Right cardiac atrium (tissue), 5 donors: ENCODE measurements around the gene CBLIF. TPM values are rescaled to one million over a fixed set of nuclear protein-coding genes. Genes with fewer than 3 reads are reported as not detected.
"Not testable (repeated sequence)": the region's sequence is repeated elsewhere in the genome, so short reads cannot be mapped to it uniquely, and the experiment has no call there.

ENCODE experiments used
- ATAC-seq, 2 donors: fragments of 200-7000 bp; cut with Tn5 transposase; one replicate each; pipeline versions ENCODE4 v1.8.0 to v1.9.1; 2020; ENCODE audit warnings: moderate library complexity in 2 of 2, mild to moderate bottlenecking in 1 of 2
- DNase-seq, 3 donors: peaks; one replicate each; pipeline ENCODE4 v3.0.0-alpha.2; 2020
- H3K27ac ChIP-seq: one replicate; pipeline ENCODE4 v1.5.1; 2013; ENCODE audit warnings: mild to moderate bottlenecking, low read length, control low read depth, moderate library complexity
- H3K27me3 ChIP-seq: one replicate; pipeline ENCODE4 v1.6.1; 2013; ENCODE audit not compliant: control insufficient read depth, insufficient read depth
- H3K4me1 ChIP-seq: one replicate; pipeline ENCODE4 v1.6.1; 2013; ENCODE audit warnings: low read length; ENCODE audit not compliant: control insufficient read depth, insufficient read depth
- H3K4me3 ChIP-seq: one replicate; pipeline ENCODE4 v1.5.1; 2013; ENCODE audit warnings: low read length, control low read depth
- H3K9me3 ChIP-seq: one replicate; pipeline ENCODE4 v1.6.1; 2013; ENCODE audit warnings: low read length; ENCODE audit not compliant: control insufficient read depth
- WGBS: extraction: QIAGEN DNeasy Blood & Tissue Kit; methylation state at CpG from one replicate; pipeline ENCODE4 v1.1.7; 2013; 5-methylcytosine and 5-hydroxymethylcytosine counted together
- intact Hi-C, 4 donors: fragments of 100-400 bp; cut with DNase I; formaldehyde crosslinking; loops; one replicate each; pipeline versions ENCODE4 v1.11.0 to v1.14.0; 2022 to 2023
- polyA plus RNA-seq: library from polyadenylated mRNA; stranded (reverse); fragments of 200-250 nt; gene quantifications from one replicate; pipeline ENCODE4 v1.2.3, GENCODE V29; 2013
- total RNA-seq, 4 donors: library from RNA; stranded (reverse); fragmentation: NEBNext Ultra II Directional; extraction: Animal tissue kit (Norgen Biotek cat#: 25700); gene quantifications; one replicate each; pipeline ENCODE4 v1.2.1, GENCODE V29; 2021
- donor health status: healthy with polysubstance abuse.
- donor health status: DM: no; HTN: yes; CAD: no.
- donor health status: DM: no; HTN: no; CAD: no.
- donor health status: DM: no; HTN: yes; CAD: no; lungs with severe emphysema.
- donor health status: DM: yes; HTN: yes; CAD: no.

The CBLIF gene
- total and polyA plus RNA-seq, 5 donors = not detected

DNA sequence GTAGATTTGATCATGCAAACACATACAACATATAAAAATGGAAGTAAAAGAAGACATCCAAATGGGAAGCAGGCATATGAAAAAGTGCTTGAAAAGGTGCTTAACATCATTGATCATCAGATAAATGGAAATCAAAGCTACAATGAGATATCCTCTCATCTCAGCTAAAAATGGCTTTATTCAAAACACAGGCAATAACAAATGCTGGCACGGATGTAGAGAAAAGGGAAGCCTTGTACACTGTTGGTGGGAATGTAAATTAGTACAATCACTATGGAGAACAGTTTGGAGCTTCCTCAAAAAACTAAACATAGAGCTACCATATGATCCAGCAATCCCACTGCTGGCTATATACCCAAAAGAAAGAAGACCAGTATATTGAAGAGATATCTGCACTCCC, 21.5 kb upstream of the CBLIF start:
- 81% methylated on average over 1 of the region's 1 CpG for WGBS
- Histone ChIP-seq H3K4me3 (no peak overlapping the region), H3K27ac (no peak overlapping the region), H3K27me3 (no peaks in the 10 kb centered on the region), H3K9me3 (no peaks in the 10 kb centered on the region), H3K4me1 (no peaks in the 10 kb centered on the region)
- no peak for DNase-seq
- ATAC-seq = no peak
- intact Hi-C loops = no loop called here

DNA sequence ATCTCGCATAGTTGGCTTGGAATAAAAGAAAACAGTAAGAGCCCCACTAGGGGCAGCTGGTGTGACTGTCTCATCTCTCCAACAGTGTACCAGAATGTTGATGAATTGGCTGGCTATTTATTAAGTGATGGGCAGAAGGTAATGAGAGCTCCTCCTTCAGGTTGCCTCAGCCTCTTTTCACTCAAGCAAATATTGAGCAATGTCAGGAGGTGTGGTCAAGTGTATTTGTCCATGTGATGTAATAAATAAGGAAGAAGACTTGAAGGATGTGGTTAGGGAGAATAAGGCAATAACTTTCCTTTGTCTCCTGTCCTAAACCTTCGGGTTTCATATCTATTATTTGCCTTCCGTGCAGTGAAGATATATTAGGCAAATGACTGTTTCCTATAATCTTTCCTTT, 21.1 kb upstream of the CBLIF start, which contains the start of gene TCN1:
Gene TCN1, minus strand, starts transcription at position 91 of the 400 bp plus-strand sequence. Its CDS starts 17 bp downstream, at position 74.
- intact Hi-C loops = no loop called here

DNA sequence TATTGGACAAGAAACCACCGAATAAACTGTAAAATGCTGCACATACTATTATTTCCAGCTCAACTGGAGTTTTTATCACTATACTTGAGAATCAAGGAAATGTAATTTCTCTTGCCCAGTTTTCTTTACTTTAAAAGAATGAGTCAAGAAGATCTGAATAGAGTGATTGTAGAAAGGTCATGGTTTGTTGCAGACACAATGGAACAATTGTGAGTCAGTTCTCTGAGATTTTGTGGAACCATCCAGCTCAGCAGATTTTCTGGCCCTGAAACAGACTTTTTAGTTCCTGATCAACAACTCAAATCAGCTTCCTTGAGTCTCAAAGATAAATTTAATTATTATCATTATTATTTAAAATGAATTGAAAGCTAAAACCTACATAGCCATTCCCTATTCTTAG, 19.7 kb upstream of the CBLIF start:
- WGBS = 61% methylated on average over 1 of the region's 1 CpG
- H3K9me3 ChIP-seq = no peaks in the 10 kb centered on the region
- no peak for DNase-seq
- H3K27me3 ChIP-seq = no peaks in the 10 kb centered on the region
- intact Hi-C loops = no loop called here
- ATAC-seq = no peak
- no peak overlapping the region for H3K27ac ChIP-seq
- no peak overlapping the region for H3K4me3 ChIP-seq
- H3K4me1 ChIP-seq = no peaks in the 10 kb centered on the region

More for the DNA sequence above, 21.1 kb upstream of the CBLIF start, which contains the start of gene TCN1:
- H3K27ac ChIP-seq = no peak within 1 kb of the TSS
- H3K4me1 ChIP-seq = no peaks in the 10 kb centered on the region
- 69% methylated on average over 3 of the region's 3 CpGs for WGBS
- H3K9me3 ChIP-seq = no peaks in the 10 kb centered on the region
- DNase-seq (no peak), ATAC-seq (no peak)
- no peaks in the 10 kb centered on the region for H3K27me3 ChIP-seq
- no peak within 1 kb of the TSS for H3K4me3 ChIP-seq

DNA sequence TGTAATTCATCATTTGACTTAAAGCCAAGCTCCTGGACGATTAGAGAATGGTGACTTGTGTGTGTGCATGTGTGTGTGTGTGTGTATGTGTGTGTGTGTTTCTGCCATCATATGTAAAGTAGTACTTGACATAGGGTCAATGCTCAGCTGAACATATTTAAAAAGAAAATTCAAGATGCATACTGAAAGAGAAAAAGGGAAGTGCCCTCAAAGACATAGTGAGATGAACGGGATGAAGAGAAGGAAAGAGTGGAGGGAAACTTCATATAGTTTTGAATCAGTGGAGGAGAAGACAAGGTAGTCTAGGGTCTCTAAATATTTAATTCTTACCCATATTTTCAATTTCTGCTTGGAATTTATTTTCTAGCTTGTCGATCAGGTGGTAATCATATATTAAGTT, 17.0 kb upstream of the CBLIF start:
- no peaks in the 10 kb centered on the region for H3K4me1 ChIP-seq
- no peaks in the 10 kb centered on the region for H3K9me3 ChIP-seq
- WGBS = 62% methylated on average over 3 of the region's 3 CpGs
- intact Hi-C loops = no loop called here
- H3K4me3 ChIP-seq = no peak overlapping the region
- DNase-seq = no peak
- no peak for ATAC-seq
- no peaks in the 10 kb centered on the region for H3K27me3 ChIP-seq
- no peak overlapping the region for H3K27ac ChIP-seq

GRCh38 chr11:59859673-59860072, 14.4 kb upstream of the CBLIF start:
- H3K4me1 ChIP-seq = no peaks in the 10 kb centered on the region
- ATAC-seq (no peak), DNase-seq (no peak)
- H3K27ac ChIP-seq = no peak overlapping the region
- no peaks in the 10 kb centered on the region for H3K27me3 ChIP-seq
- no peak overlapping the region for H3K4me3 ChIP-seq
- no peaks in the 10 kb centered on the region for H3K9me3 ChIP-seq
- intact Hi-C loops = no loop called here

- Histone ChIP-seq H3K4me1 (no peaks in the 10 kb centered on the region), H3K4me3 (no peak overlapping the region), H3K27me3 (no peaks in the 10 kb centered on the region), H3K27ac (no peak overlapping the region), H3K9me3 (no peaks in the 10 kb centered on the region)
- no peak for ATAC-seq
- intact Hi-C loops = no loop called here
- DNase-seq = no peak
- 64% methylated on average over 10 of the region's 10 CpGs for WGBS
Observed at GRCh38 chr11:59857439-59858434, 12.4 kb upstream of the CBLIF start.

DNA sequence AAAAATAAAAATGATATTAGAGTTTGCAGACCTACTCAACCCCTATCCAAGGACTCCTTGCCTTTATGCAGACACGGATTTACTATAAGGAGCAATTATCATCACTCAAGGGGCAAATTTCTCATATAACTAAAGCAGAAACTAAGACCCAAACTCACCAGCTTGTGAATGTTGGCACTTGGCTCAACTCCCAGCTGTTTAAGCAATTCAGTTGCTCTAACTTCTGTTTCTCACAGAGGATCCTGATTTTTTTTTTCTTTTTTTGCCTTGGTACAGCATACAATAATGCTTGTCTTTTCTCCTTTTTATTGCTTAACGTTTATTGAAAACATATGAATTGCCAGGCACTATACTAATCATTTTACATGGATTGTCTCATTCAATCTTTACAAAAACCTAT, 9.6 kb upstream of the CBLIF start:
- H3K9me3 ChIP-seq = no peaks in the 10 kb centered on the region
- no peak overlapping the region for H3K4me3 ChIP-seq
- WGBS = 54% methylated on average over 2 of the region's 2 CpGs
- ATAC-seq (no peak), DNase-seq (no peak)
- intact Hi-C loops = no loop called here
- H3K27ac ChIP-seq = no peak overlapping the region
- H3K4me1 ChIP-seq = no peaks in the 10 kb centered on the region
- H3K27me3 ChIP-seq = no peaks in the 10 kb centered on the region

DNA sequence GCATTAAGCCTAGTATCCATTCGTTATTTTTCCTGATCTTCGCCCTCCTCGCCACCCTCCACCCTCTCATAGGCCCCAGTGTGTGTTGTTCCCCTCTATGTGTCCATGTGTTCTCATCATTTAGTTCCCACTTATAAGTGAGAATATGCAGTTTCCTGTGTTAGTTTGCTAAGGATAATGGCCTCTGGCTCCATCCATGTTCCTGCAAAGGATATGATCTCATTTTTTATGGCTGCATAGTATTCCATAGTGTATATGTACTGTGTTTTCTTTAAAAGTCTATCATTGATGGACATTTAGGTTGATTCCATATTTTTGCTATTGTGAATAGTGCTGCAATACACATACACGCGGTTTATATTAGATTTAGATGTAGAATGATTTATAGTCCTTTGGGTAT, 6.1 kb upstream of the CBLIF start:
- 90% methylated on average over 5 of the region's 5 CpGs for WGBS
- DNase-seq, ATAC-seq, H3K9me3 ChIP-seq, intact Hi-C loops, H3K27ac ChIP-seq, H3K4me3 ChIP-seq, H3K4me1 ChIP-seq, H3K27me3 ChIP-seq: not testable (repeated sequence)

- ATAC-seq, DNase-seq, H3K27me3 ChIP-seq, H3K4me3 ChIP-seq, intact Hi-C loops, H3K4me1 ChIP-seq, H3K9me3 ChIP-seq, H3K27ac ChIP-seq: not testable (repeated sequence)
- WGBS = 93% methylated on average over 2 of the region's 2 CpGs
Observed at GRCh38 chr11:59849551-59849950, 4.3 kb upstream of the CBLIF start.

GRCh38 chr11:59849129-59849528, 3.8 kb upstream of the CBLIF start:
- Histone ChIP-seq H3K27me3 (no peaks in the 10 kb centered on the region), H3K4me1 (no peaks in the 10 kb centered on the region), H3K9me3 (no peaks in the 10 kb centered on the region), H3K27ac (no peak overlapping the region), H3K4me3 (no peak overlapping the region)
- 43% methylated on average over 2 of the region's 2 CpGs for WGBS
- ATAC-seq (no peak), DNase-seq (no peak)
- intact Hi-C loops = no loop called here

DNA sequence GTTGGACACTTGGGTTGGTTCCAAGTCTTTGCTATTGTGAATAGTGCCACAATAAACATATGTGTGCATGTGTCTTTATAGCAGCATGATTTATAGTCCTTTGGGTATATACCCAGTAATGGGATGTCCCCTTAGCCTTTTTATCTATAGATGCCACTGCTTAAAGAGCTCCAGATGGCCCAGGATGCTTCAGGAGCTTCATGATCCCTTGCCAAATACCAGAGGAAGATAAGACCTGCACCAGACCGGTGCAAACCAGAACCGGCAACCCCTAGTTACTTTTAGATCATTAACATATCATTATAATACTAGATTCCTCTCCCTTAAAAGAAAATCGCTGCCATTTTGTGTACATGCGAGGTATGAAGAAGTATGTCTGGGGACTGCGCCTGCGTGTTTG, 3.1 kb upstream of the CBLIF start:
- H3K27ac ChIP-seq, intact Hi-C loops, DNase-seq, H3K9me3 ChIP-seq, H3K27me3 ChIP-seq, ATAC-seq, H3K4me1 ChIP-seq, H3K4me3 ChIP-seq: not testable (repeated sequence)
- WGBS = 83% methylated on average over 6 of the region's 6 CpGs
